B cell (primary cell): ENCODE measurements around the gene USH1C. TPM values are rescaled to one million over a fixed set of nuclear protein-coding genes. Genes with fewer than 3 reads are reported as not detected.

Source experiments
- ATAC-seq: fragments of 200-7000 bp; cut with Tn5 transposase; one replicate; pipeline ENCODE4 v1.10.0; 2021; ENCODE audit warnings: low read depth, mild to moderate bottlenecking, moderate number of reproducible peaks, moderate library complexity
- CTCF ChIA-PET: fragments of 350-600 bp; sonication (Branson Sonifier 250); formaldehyde crosslinking; loops from one replicate; lab custom pipeline; 2021; ENCODE audit warnings: antibody characterized with exemption, inconsistent platforms; lab: Charles Lee
- POLR2A ChIA-PET: fragments of 350-600 bp; sonication (Branson Sonifier 250); formaldehyde crosslinking; loops from one replicate; lab custom pipeline; 2021; ENCODE audit warnings: antibody characterized with exemption; lab: Charles Lee
- DNase-seq: peaks from one replicate; pipeline ENCODE4 v3.0.0; 2013
- H2AFZ ChIP-seq: 2 replicates; pipeline ENCODE4 v1.6.1; 2012; ENCODE audit warnings: mild to moderate bottlenecking, low read depth, low read length; ENCODE audit not compliant: insufficient read depth, poor library complexity, severe bottlenecking
- H3K27ac ChIP-seq, 2 donors: 1 replicate in 1 of 2; 2 replicates in 1 of 2; pipeline ENCODE4 v1.5.1; 2012 to 2013; ENCODE audit warnings: low read length in 2 of 2, mild to moderate bottlenecking in 2 of 2, moderate library complexity in 1 of 2
- H3K27me3 ChIP-seq, 4 experiments: fragments of 200-600 bp in 1 of 4; sonication (generic) in 1 of 4; replicated peaks in 1 of 4; 1 replicate in 2 of 4; 2 replicates in 2 of 4; pipeline versions ENCODE4 v1.6.1 to v1.7.0; 2013 to 2016; ENCODE audit warnings: low read length in 3 of 4, mild to moderate bottlenecking in 2 of 4, mixed read lengths in 1 of 4, moderate library complexity in 1 of 4; ENCODE audit not compliant: insufficient read depth in 4 of 4, control insufficient read depth in 3 of 4; ENCODE audit errors: control extremely low read depth in 1 of 4
- H3K36me3 ChIP-seq, 2 experiments: replicated peaks in 1 of 2; 1 replicate in 1 of 2; 2 replicates in 1 of 2; pipeline versions ENCODE4 v1.6.1 to v1.7.1; 2013; ENCODE audit warnings: low read length in 1 of 2; ENCODE audit not compliant: insufficient read depth in 2 of 2, control insufficient read depth in 1 of 2; ENCODE audit errors: control extremely low read depth in 1 of 2, extremely low read depth in 1 of 2
- H3K4me1 ChIP-seq, 2 donors: fragments of 200-600 bp in 1 of 2; sonication (generic) in 1 of 2; 1 replicate in 1 of 2; 2 replicates in 1 of 2; pipeline versions ENCODE4 v1.5.1 to v1.6.1; 2013 to 2017; ENCODE audit warnings: low read length in 2 of 2; ENCODE audit not compliant: control insufficient read depth in 2 of 2, insufficient read depth in 2 of 2
- H3K4me2 ChIP-seq: replicated peaks from 2 replicates; pipeline ENCODE3; 2012; ENCODE audit warnings: mild to moderate bottlenecking, low read depth, low read length; ENCODE audit not compliant: poor library complexity, severe bottlenecking
- H3K4me3 ChIP-seq, 5 experiments: fragments of 200-600 bp in 1 of 5; sonication (generic) in 1 of 5; 1 replicate in 3 of 5; 2 replicates in 2 of 5; pipeline versions ENCODE4 v1.5.1 to v1.7.0; 2011 to 2016; ENCODE audit warnings: low read length in 4 of 5, mild to moderate bottlenecking in 4 of 5, low read depth in 2 of 5, control low read depth in 1 of 5, moderate library complexity in 1 of 5; ENCODE audit not compliant: insufficient read depth in 1 of 5; ENCODE audit errors: control extremely low read depth in 1 of 5, extremely low read depth in 1 of 5
- H3K79me2 ChIP-seq: fragments of 200-600 bp; sonication (generic); one replicate; pipeline ENCODE4 v1.6.0; 2016; ENCODE audit warnings: low read length; ENCODE audit not compliant: control insufficient read depth, insufficient read depth
- H3K9ac ChIP-seq: fragments of 200-600 bp; sonication (generic); 2 replicates; pipeline ENCODE4 v1.6.1; 2017; ENCODE audit warnings: mild to moderate bottlenecking, low read length, moderate library complexity
- H3K9me3 ChIP-seq, 3 donors: one replicate each; pipeline versions ENCODE4 v1.6.1 to v1.7.1; 2013; ENCODE audit warnings: low read length in 2 of 3; ENCODE audit not compliant: control insufficient read depth in 2 of 3, insufficient read depth in 1 of 3; ENCODE audit errors: control extremely low read depth in 1 of 3
- H4K20me1 ChIP-seq: 2 replicates; pipeline ENCODE4 v1.6.0; 2012; ENCODE audit warnings: mild to moderate bottlenecking, low read length; ENCODE audit not compliant: insufficient read depth, control insufficient read depth, poor library complexity, severe bottlenecking
- H3K27ac Mint-ChIP-seq: one replicate; pipeline ENCODE4 v1.8.0; 2021; ENCODE audit warnings: mixed read lengths
- H3K27me3 Mint-ChIP-seq: one replicate; pipeline ENCODE4 v1.8.0; 2021; ENCODE audit warnings: mixed read lengths
- H3K4me1 Mint-ChIP-seq: one replicate; pipeline ENCODE4 v1.8.0; 2021; ENCODE audit warnings: mixed read lengths
- H3K4me3 Mint-ChIP-seq: one replicate; pipeline ENCODE4 v1.8.0; 2021; ENCODE audit warnings: mixed read lengths
- H3K9me3 Mint-ChIP-seq: one replicate; pipeline ENCODE4 v1.8.0; 2022; ENCODE audit warnings: mixed read lengths; ENCODE audit not compliant: insufficient read depth
- CTCF ChIP-seq: fragments of 200-600 bp; IDR thresholded peaks from one replicate; pipeline ENCODE4 v1.8.0; 2022; ENCODE audit warnings: antibody characterized with exemption, mild to moderate bottlenecking
- EZH2 ChIP-seq: IDR thresholded peaks from 2 replicates; pipeline ENCODE4 v1.6.1; 2012; ENCODE audit warnings: borderline replicate concordance, low read depth, mild to moderate bottlenecking, moderate library complexity, low read length; ENCODE audit not compliant: insufficient read depth, poor library complexity, severe bottlenecking
- WGBS: methylation state at CpG from one replicate; pipeline ENCODE4 v1.1.5; 2013; ENCODE audit warnings: missing lambda C conversion rate; ENCODE audit not compliant: insufficient coverage; 5-methylcytosine and 5-hydroxymethylcytosine counted together
- intact Hi-C: fragments of 100-400 bp; cut with micrococcal nuclease; formaldehyde crosslinking; loops from one replicate; pipeline ENCODE4 v1.10.0; 2022
- polyA plus RNA-seq: library from polyadenylated mRNA; depleted of rRNA; stranded (reverse); fragments of >200 nt; gene quantifications from 2 replicates; pipeline ENCODE4 v1.2.3, GENCODE V29; 2012
- total RNA-seq, 2 donors: library from RNA; stranded (reverse); fragments of 120-200 nt in 1 of 2; gene quantifications; 1 replicate in 1 of 2; 2 replicates in 1 of 2; pipeline versions ENCODE4 v1.2.3 to v1.2.4, GENCODE V29; 2013 to 2022

USH1C gene
- total and polyA plus RNA-seq, 2 donors (not counting 1 experiment from before 2014, with no cell fraction given): not detected

GRCh38 chr11:17532784-17533183 is 11.4 kb downstream of the USH1C start:
- Histone ChIP-seq H3K36me3 (no peaks in the 10 kb centered on the region), H3K4me2 (no peak overlapping the region), H3K4me1 (no peaks in the 10 kb centered on the region), H2AFZ (no peak overlapping the region), H3K27me3 (no peaks in the 10 kb centered on the region), H3K9ac (no peak overlapping the region), H3K79me2 (no peaks in the 10 kb centered on the region), H3K9me3 (no peaks in the 10 kb centered on the region), H3K27ac (no peak overlapping the region), H3K4me3 (no peak overlapping the region), H4K20me1 (no peaks in the 10 kb centered on the region)
- no peak for DNase-seq
- intact Hi-C loops: no loop called here
- Mint-ChIP-seq H3K27me3 (peaks cover 7% of the 10 kb centered on the region), H3K4me3 (no peak overlapping the region), H3K27ac (no peak overlapping the region), H3K9me3 (no peaks in the 10 kb centered on the region), H3K4me1 (no peaks in the 10 kb centered on the region)
- WGBS: no CpG with 5 or more reads among the region's 2 CpGs
- no peak for ATAC-seq
- CTCF ChIA-PET: interaction anchor here (0.9 kb wide), 1 partner anchor 10 kb away, joined by 3 read pairs; no protein-coding TSS in a partner anchor
- no peak for TF ChIP-seq CTCF
- no peak for TF ChIP-seq EZH2
- POLR2A ChIA-PET: no interaction called here

- Mint-ChIP-seq H3K4me3 (no peak overlapping the region), H3K4me1 (no peaks in the 10 kb centered on the region), H3K27me3 (peaks cover 7% of the 10 kb centered on the region), H3K27ac (no peak overlapping the region), H3K9me3 (no peaks in the 10 kb centered on the region)
- ChIA-PET POLR2A (no interaction called here), CTCF (interaction anchor here (0.8 to 0.9 kb wide), 2 partner anchors 11 to 148 kb away, joined by 3 read pairs; no protein-coding TSS in a partner anchor)
- Histone ChIP-seq H3K4me2 (no peak overlapping the region), H3K36me3 (no peaks in the 10 kb centered on the region), H3K4me3 (no peak overlapping the region), H3K79me2 (no peaks in the 10 kb centered on the region), H3K27me3 (no peaks in the 10 kb centered on the region), H4K20me1 (no peaks in the 10 kb centered on the region), H3K27ac (no peak overlapping the region), H3K4me1 (no peaks in the 10 kb centered on the region), H2AFZ (no peak overlapping the region), H3K9ac (no peak overlapping the region), H3K9me3 (no peaks in the 10 kb centered on the region)
- TF ChIP-seq CTCF (no peak), EZH2 (no peak)
- no peak for DNase-seq
- ATAC-seq: no peak
- WGBS: 79% methylated on average over 5 of the region's 6 CpGs
- intact Hi-C loops: no loop called here
Observed at GRCh38 chr11:17531636-17532113, 12.5 kb downstream of the USH1C start.
